SK-N-SH treated with all-trans-retinoic acid at 6 μM for 48 hours (cell line): Measurements from ENCODE around the gene PDCD7.

Experiments
- ATAC-seq: fragments of 200-7000 bp; cut with Tn5 transposase; 3 replicates; pipeline ENCODE4 v1.9.1; 2020; ENCODE audit warnings: mild to moderate bottlenecking, moderate library complexity
- ARNTL ChIP-seq: fragments of 450-650 bp; formaldehyde crosslinking; IDR thresholded peaks from 2 replicates; pipeline ENCODE4 v1.5.0; 2020; ENCODE audit warnings: low read depth, mild to moderate bottlenecking, moderate library complexity, borderline replicate concordance
- CSDC2 ChIP-seq: fragments of 250-450 bp; sonication (Bioruptor Pico); IDR thresholded peaks from 2 replicates; pipeline ENCODE4 v1.5.0; 2020; ENCODE audit warnings: mild to moderate bottlenecking, moderate library complexity
- ESRRG ChIP-seq: fragments of 250-450 bp; sonication (Bioruptor Pico); IDR thresholded peaks from 2 replicates; pipeline ENCODE4 v1.6.1; 2021; ENCODE audit warnings: mild to moderate bottlenecking
- GLIS3 ChIP-seq: fragments of 250-450 bp; sonication (Bioruptor Pico); IDR thresholded peaks from 2 replicates; pipeline ENCODE4 v1.5.0; 2020; ENCODE audit warnings: mild to moderate bottlenecking, moderate library complexity
- ISL1 ChIP-seq: fragments of 250-450 bp; sonication (Bioruptor Pico); IDR thresholded peaks from 2 replicates; pipeline ENCODE4 v2.1.2; 2022; ENCODE audit warnings: mild to moderate bottlenecking, moderate library complexity
- OSR1 ChIP-seq: fragments of 250-450 bp; sonication (Bioruptor Pico); IDR thresholded peaks from 2 replicates; pipeline ENCODE4 v1.8.0; 2022; ENCODE audit warnings: moderate library complexity, mild to moderate bottlenecking, inconsistent platforms
- PPARA ChIP-seq: fragments of 250-450 bp; sonication (Bioruptor Pico); IDR thresholded peaks from 2 replicates; pipeline ENCODE4 v1.5.0; 2020; ENCODE audit warnings: mild to moderate bottlenecking, borderline replicate concordance
- TCF4 ChIP-seq: fragments of 250-450 bp; sonication (Bioruptor Pico); IDR thresholded peaks from 2 replicates; pipeline ENCODE4 v1.8.0; 2021; ENCODE audit warnings: mild to moderate bottlenecking, moderate library complexity, borderline replicate concordance
- TOX ChIP-seq: fragments of 250-450 bp; sonication (Bioruptor Pico); IDR thresholded peaks from 2 replicates; pipeline ENCODE4 v1.8.0; 2021; ENCODE audit warnings: mild to moderate bottlenecking, moderate library complexity, borderline replicate concordance
- ZC3H10 ChIP-seq: fragments of 250-450 bp; sonication (Bioruptor Pico); IDR thresholded peaks from 2 replicates; pipeline ENCODE4 v1.5.1; 2021; ENCODE audit warnings: mild to moderate bottlenecking, moderate library complexity
- ZFP3 ChIP-seq: fragments of 250-450 bp; sonication (Bioruptor Pico); IDR thresholded peaks from 2 replicates; pipeline ENCODE4 v1.5.0; 2020; ENCODE audit warnings: mild to moderate bottlenecking, moderate library complexity
- ZFP30 ChIP-seq: fragments of 450-650 bp; formaldehyde crosslinking; IDR thresholded peaks from 2 replicates; pipeline ENCODE4 v1.5.0; 2022; ENCODE audit warnings: mild to moderate bottlenecking, moderate library complexity
- ZNF565 ChIP-seq: fragments of 450-650 bp; formaldehyde crosslinking; conservative IDR thresholded peaks from 2 replicates; pipeline ENCODE4 v1.5.0; 2020; ENCODE audit warnings: low read depth, mild to moderate bottlenecking, moderate library complexity
- ZNF70 ChIP-seq: fragments of 450-650 bp; formaldehyde crosslinking; IDR thresholded peaks from 2 replicates; pipeline ENCODE4 v1.5.0; 2020; ENCODE audit warnings: mild to moderate bottlenecking, moderate library complexity
- ZNF8 ChIP-seq: fragments of 450-650 bp; formaldehyde crosslinking; IDR thresholded peaks from 2 replicates; pipeline ENCODE4 v1.5.0; 2020; ENCODE audit warnings: mild to moderate bottlenecking, moderate library complexity
- TF ChIP-seq, protein P1 (sequence below): fragments of 250-450 bp; sonication (Bioruptor Pico); IDR thresholded peaks from 2 replicates; pipeline ENCODE4 v1.5.1; 2021; ENCODE audit warnings: mild to moderate bottlenecking, moderate library complexity
- TF ChIP-seq, protein P2 (sequence below): fragments of 250-450 bp; sonication (Bioruptor Pico); IDR thresholded peaks from 2 replicates; pipeline ENCODE4 v1.5.1; 2020; ENCODE audit warnings: low read depth, mild to moderate bottlenecking, moderate library complexity
- TF ChIP-seq, protein P3 (sequence below): fragments of 250-450 bp; sonication (Bioruptor Pico); IDR thresholded peaks from 2 replicates; pipeline ENCODE4 v1.5.0; 2020; ENCODE audit warnings: mild to moderate bottlenecking, moderate library complexity
- TF ChIP-seq, protein P4 (sequence below): fragments of 250-450 bp; sonication (Bioruptor Pico); IDR thresholded peaks from 2 replicates; pipeline ENCODE4 v1.8.0; 2020; ENCODE audit warnings: mild to moderate bottlenecking, moderate library complexity, borderline replicate concordance
- TF ChIP-seq, protein P5 (sequence below): fragments of 250-450 bp; sonication (Bioruptor Pico); IDR thresholded peaks from 2 replicates; pipeline ENCODE4 v1.8.0; 2021; ENCODE audit warnings: low read depth, mild to moderate bottlenecking, moderate library complexity, borderline replicate concordance

PDCD7 gene

DNA sequence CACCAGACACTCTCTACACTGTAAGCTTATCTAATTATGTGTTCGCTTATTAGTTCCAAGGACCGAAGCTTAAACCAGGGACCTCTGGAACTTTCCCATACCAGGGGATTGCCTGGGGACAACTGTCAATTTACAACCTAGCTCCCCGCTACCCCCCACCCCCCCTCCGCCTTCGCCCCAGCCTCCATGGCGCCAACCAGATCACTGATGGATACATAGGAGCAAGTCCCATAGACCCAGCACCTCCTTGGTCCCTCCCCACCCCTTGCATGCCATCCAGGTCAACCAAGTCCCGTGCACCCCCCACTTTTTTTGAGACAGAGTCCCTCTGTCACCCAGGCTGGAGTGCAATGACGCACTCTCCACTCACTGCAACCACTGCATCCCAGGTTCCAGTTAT lies 930 bp upstream of the PDCD7 start:
- no peak for ATAC-seq
- no peak for TF ChIP-seq ZFP3 (CRISPR knock-in tag)
- TF ChIP-seq, protein P1, sequence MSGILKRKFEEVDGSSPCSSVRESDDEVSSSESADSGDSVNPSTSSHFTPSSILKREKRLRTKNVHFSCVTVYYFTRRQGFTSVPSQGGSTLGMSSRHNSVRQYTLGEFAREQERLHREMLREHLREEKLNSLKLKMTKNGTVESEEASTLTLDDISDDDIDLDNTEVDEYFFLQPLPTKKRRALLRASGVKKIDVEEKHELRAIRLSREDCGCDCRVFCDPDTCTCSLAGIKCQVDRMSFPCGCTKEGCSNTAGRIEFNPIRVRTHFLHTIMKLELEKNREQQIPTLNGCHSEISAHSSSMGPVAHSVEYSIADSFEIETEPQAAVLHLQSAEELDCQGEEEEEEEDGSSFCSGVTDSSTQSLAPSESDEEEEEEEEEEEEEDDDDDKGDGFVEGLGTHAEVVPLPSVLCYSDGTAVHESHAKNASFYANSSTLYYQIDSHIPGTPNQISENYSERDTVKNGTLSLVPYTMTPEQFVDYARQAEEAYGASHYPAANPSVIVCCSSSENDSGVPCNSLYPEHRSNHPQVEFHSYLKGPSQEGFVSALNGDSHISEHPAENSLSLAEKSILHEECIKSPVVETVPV (CRISPR knock-in tag), result no peak
- no peak for TF ChIP-seq TOX
- TF ChIP-seq CSDC2 (CRISPR knock-in tag), result no peak
- TF ChIP-seq, protein P2, sequence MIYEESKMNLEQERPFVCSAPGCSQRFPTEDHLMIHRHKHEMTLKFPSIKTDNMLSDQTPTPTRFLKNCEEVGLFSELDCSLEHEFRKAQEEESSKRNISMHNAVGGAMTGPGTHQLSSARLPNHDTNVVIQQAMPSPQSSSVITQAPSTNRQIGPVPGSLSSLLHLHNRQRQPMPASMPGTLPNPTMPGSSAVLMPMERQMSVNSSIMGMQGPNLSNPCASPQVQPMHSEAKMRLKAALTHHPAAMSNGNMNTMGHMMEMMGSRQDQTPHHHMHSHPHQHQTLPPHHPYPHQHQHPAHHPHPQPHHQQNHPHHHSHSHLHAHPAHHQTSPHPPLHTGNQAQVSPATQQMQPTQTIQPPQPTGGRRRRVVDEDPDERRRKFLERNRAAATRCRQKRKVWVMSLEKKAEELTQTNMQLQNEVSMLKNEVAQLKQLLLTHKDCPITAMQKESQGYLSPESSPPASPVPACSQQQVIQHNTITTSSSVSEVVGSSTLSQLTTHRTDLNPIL (CRISPR knock-in tag), result no peak
- TF ChIP-seq ZFP30, result no peak
- no peak for TF ChIP-seq TCF4 (CRISPR knock-in tag)
- TF ChIP-seq OSR1, result no peak
- TF ChIP-seq, protein P3, sequence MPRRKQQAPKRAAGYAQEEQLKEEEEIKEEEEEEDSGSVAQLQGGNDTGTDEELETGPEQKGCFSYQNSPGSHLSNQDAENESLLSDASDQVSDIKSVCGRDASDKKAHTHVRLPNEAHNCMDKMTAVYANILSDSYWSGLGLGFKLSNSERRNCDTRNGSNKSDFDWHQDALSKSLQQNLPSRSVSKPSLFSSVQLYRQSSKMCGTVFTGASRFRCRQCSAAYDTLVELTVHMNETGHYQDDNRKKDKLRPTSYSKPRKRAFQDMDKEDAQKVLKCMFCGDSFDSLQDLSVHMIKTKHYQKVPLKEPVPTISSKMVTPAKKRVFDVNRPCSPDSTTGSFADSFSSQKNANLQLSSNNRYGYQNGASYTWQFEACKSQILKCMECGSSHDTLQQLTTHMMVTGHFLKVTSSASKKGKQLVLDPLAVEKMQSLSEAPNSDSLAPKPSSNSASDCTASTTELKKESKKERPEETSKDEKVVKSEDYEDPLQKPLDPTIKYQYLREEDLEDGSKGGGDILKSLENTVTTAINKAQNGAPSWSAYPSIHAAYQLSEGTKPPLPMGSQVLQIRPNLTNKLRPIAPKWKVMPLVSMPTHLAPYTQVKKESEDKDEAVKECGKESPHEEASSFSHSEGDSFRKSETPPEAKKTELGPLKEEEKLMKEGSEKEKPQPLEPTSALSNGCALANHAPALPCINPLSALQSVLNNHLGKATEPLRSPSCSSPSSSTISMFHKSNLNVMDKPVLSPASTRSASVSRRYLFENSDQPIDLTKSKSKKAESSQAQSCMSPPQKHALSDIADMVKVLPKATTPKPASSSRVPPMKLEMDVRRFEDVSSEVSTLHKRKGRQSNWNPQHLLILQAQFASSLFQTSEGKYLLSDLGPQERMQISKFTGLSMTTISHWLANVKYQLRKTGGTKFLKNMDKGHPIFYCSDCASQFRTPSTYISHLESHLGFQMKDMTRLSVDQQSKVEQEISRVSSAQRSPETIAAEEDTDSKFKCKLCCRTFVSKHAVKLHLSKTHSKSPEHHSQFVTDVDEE (CRISPR knock-in tag), result no peak
- TF ChIP-seq GLIS3 (CRISPR knock-in tag), result no peak
- TF ChIP-seq ZNF70 (CRISPR knock-in tag), result no peak
- TF ChIP-seq, protein P4, sequence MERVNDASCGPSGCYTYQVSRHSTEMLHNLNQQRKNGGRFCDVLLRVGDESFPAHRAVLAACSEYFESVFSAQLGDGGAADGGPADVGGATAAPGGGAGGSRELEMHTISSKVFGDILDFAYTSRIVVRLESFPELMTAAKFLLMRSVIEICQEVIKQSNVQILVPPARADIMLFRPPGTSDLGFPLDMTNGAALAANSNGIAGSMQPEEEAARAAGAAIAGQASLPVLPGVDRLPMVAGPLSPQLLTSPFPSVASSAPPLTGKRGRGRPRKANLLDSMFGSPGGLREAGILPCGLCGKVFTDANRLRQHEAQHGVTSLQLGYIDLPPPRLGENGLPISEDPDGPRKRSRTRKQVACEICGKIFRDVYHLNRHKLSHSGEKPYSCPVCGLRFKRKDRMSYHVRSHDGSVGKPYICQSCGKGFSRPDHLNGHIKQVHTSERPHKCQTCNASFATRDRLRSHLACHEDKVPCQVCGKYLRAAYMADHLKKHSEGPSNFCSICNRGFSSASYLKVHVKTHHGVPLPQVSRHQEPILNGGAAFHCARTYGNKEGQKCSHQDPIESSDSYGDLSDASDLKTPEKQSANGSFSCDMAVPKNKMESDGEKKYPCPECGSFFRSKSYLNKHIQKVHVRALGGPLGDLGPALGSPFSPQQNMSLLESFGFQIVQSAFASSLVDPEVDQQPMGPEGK, result no peak
- TF ChIP-seq ISL1 (CRISPR knock-in tag), result no peak
- TF ChIP-seq PPARA, result no peak

DNA sequence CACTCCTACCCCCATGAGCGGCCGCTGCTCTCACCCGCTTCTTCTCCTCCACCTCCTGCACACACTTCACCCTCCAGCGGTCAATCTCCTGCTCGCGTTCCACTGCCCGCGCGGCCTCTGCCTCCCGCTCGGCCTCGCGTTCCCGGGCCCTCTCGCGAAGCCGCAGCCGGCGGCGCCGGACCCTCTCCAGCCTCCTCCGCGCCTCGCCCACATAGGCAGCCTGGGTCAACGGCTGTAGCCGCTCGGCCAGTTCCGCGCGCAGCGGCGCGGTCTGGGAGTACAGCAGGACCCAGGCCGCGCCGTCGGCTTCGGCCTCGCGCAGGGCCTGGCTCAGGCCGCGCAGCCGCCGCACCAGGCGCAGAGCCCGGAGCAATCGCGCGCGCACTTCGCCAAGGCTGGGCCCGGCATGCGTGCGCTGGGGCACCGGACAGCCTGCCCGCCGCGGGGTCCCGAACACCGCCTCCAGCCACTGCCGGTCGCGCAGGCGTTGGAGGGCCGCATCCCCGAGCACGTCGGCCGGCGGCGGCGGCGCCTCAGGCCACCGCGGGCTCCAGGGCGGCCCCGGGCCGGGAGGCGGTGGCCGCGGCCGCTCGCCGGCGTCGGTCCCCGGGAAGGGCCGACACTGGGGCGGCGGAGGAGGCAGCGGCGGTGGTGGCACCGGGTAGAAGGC lies 595 bp downstream of the PDCD7 start:
- peak; percentile 67 for ATAC-seq
- TF ChIP-seq TOX (no peak), ZNF70 (CRISPR knock-in tag) (no peak), GLIS3 (CRISPR knock-in tag) (no peak), PPARA (no peak), ISL1 (CRISPR knock-in tag) (no peak), ZFP30 (no peak), ARNTL (CRISPR knock-in tag) (no peak), ZNF8 (CRISPR knock-in tag) (no peak), ZC3H10 (CRISPR knock-in tag) (no peak), ZNF565 (CRISPR knock-in tag) (no peak), CSDC2 (CRISPR knock-in tag) (no peak), ZFP3 (CRISPR knock-in tag) (no peak), ESRRG (no peak)
- TF ChIP-seq, protein P4, result no peak
- TF ChIP-seq, protein P1 (CRISPR knock-in tag), result no peak
- TF ChIP-seq, protein P5, sequence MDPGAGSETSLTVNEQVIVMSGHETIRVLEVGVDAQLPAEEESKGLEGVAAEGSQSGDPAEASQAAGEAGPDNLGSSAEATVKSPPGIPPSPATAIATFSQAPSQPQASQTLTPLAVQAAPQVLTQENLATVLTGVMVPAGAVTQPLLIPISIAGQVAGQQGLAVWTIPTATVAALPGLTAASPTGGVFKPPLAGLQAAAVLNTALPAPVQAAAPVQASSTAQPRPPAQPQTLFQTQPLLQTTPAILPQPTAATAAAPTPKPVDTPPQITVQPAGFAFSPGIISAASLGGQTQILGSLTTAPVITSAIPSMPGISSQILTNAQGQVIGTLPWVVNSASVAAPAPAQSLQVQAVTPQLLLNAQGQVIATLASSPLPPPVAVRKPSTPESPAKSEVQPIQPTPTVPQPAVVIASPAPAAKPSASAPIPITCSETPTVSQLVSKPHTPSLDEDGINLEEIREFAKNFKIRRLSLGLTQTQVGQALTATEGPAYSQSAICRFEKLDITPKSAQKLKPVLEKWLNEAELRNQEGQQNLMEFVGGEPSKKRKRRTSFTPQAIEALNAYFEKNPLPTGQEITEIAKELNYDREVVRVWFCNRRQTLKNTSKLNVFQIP, result no peak
- TF ChIP-seq, protein P3 (CRISPR knock-in tag), result no peak
- TF ChIP-seq, protein P2 (CRISPR knock-in tag), result no peak
